ENCODE results near the gene TNFRSF6B.

The TNFRSF6B gene

DNA sequence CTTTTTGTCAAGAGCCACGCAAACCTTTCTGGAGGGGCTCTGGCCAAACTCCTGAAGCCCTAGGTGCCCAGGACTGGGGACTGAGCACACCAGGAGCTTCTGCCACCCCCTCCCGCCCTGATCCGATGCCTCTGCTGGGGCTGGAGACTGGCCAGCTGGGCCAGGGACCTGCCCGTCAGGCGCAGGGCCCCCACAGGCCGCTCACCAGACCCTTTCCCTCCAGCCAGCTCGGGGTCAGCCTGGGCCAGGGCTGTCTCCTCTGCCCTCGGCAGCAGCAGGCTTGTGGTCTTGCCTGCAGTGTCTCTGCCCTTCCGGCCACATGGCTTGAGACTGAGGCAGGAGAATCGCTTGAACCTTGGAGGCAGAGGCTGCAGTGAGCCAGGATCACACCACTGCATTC is 23.8 kb upstream of the TNFRSF6B start:
- no peak overlapping the region for H3K4me3 ChIP-seq (ENCODE audit: low read length)
- TF ChIP-seq ZNF274 (IDR thresholded peaks at IDR 0.05; ENCODE audit: low read depth, low read length) = no peak

DNA sequence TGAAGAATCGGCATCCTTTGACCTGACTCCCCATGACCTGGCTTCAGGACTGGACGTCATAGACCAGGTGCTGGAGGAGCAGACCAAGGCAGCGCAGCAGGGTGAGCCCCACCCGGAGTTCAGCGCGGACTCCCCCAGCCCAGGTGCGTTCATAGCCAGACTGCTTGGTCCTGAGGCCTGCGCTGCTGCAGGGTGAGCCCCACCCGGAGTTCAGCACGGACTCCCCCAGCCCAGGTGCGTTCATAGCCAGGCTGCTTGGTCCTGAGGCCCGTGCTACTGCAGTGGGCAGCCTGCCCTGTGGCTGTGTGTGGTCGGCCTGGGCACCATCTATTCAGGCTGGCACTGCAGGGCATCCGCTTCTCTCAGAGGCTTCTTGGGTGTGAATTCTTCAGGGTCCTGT is 22.5 kb upstream of the TNFRSF6B start:
- H3K4me3 ChIP-seq (ENCODE audit: low read length) = no peak overlapping the region
- no peak for TF ChIP-seq ZNF274 (IDR thresholded peaks at IDR 0.05; ENCODE audit: low read depth, low read length)

DNA sequence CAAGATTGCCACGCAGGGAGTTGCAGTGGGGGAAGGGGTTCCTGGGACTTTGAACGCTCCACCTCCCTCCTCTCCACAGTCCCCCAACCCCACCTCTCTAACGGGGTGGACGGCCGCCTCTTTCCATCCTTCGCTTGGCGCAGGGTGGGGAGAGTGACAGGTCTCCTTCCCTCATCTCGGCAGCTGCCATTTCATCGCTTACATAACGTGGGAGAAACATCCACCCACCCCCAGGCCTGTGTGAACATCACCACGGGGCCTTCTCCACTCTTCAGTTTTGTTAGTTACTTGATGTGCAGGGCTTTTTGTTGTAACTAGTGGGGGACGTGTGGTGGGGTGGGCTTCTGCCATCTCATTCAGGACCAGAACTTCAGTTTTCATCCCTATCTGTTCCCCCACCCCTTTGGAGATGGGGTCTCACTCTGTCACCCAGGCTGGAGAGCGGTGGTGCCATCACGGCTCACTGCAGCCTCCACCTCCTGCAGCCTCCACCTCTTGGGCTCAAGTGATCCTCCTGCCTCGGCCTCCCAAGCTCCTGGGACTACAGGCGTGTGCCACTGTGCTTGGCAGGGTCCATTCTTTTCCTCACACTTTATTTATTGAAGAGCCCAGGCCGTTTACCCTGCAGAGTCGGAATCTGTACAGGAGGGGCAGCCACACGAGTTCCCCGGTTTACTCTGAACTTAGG is 20.6 kb upstream of the TNFRSF6B start:
- no peak for TF ChIP-seq ZNF274 (IDR thresholded peaks at IDR 0.05; ENCODE audit: low read depth, low read length)

DNA sequence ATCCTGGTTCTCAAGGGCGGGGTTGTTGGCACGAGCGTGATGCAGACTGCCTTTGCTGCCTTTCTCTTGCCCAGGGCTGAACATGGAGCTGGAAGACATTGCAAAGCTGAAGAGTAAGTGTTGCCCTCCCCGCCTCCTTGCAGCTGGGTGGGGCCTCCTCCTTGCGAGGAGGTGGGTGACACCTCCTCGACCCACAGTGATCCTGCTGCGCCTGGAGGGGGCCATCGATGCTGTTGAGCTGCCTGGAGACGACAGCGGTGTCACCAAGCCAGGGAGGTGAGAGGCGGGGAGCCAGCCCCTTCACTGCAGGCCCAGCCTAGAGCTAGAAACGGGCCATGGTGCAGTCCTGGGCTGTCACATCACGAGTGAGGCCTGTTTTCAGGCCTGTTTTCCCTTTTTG is 18.4 kb upstream of the TNFRSF6B start:
- no peak overlapping the region for H3K4me3 ChIP-seq (ENCODE audit: low read length)
- no peak for TF ChIP-seq ZNF274 (IDR thresholded peaks at IDR 0.05; ENCODE audit: low read depth, low read length)

More for the DNA sequence above, 20.6 kb upstream of the TNFRSF6B start:
- no peak overlapping the region for H3K4me3 ChIP-seq (ENCODE audit: low read length)

DNA sequence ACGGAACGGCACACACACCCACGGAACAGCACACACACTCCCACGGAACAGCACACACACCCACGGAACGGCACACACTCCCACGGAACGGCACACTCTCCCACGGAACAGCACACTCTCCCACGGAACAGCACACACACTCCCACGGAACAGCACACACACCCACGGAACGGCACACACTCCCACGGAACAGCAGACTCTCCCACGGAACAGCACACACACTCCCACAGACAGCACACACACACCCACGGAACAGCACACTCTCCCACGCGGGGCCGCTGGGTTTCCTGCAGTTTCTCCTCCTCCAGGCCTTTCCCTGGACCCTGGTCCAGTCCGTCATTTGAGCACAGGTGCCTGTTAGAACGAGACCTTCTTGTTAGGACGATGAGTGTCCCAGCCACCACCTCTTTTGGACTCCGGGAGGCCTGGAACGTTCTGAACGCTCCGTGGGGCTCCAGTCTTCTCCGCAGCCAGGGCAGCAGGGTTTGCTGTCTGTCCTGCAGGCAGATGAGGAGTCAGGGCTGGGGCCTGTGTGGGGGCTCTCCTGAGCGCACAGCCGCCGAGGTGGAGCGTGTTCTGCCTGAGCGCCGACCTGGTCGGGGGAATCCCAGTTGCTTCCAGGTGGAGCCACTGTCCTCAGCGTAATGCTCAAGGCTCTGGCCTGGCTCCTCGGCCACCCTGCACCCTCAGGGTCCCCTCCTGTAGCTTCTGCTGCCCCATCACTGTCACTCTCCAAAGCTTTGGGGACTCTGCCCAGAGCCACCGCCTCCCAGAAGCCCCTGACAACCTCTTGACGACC is 17.6 kb upstream of the TNFRSF6B start:
- TF ChIP-seq ZNF274 (IDR thresholded peaks at IDR 0.05; ENCODE audit: low read depth, low read length) = no peak
- no peak overlapping the region for H3K4me3 ChIP-seq (ENCODE audit: low read length)

DNA sequence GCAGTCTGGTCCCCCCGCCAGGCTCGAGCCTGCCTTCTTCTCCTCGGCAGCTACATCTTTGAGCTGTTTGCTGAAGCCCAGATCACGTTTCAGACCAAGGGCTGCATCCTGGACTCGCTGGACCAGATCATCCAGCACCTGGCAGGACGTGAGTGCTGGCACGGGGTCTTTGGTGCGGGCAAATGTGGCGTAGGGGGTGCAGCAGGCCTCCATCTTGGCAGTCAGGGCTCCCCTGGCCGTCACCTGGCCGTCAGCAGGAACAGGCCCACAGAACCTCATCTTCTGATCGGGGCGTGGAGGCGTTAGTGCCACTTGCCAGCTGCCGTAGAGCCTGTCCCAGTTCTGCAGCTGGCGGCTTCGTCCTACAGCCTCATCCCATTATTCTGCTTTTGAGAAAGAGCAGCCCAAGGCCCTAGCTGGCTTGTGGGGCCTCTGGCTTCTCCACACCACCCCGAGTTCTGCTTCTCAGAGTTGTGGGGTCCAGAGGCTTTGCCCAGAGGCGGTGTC is 16.6 kb upstream of the TNFRSF6B start:
- H3K4me3 ChIP-seq (ENCODE audit: low read length) = no peak overlapping the region
- TF ChIP-seq ZNF274 (IDR thresholded peaks at IDR 0.05; ENCODE audit: low read depth, low read length) = no peak

DNA sequence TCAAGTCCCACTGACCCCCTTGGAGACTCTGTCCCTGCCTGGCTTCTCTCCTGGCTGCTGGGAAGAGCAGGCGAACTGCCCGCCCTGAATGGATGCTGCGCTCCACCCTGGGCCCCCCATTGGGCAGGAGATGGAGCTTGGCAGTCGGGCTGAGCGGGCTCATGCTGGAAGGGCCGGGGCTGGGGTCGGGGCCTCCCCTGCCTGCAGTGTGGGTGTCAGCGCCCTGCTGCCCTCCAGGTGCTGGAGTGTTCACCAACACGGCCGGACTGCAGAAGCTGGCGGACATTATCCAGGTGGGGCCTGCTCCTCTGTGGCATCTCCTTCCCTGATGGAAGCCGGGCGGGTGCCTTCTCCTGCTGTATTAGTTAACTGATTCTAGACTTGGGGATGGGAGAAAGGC is 16.0 kb upstream of the TNFRSF6B start:
- no peak overlapping the region for H3K4me3 ChIP-seq (ENCODE audit: low read length)
- no peak for TF ChIP-seq ZNF274 (IDR thresholded peaks at IDR 0.05; ENCODE audit: low read depth, low read length)

DNA sequence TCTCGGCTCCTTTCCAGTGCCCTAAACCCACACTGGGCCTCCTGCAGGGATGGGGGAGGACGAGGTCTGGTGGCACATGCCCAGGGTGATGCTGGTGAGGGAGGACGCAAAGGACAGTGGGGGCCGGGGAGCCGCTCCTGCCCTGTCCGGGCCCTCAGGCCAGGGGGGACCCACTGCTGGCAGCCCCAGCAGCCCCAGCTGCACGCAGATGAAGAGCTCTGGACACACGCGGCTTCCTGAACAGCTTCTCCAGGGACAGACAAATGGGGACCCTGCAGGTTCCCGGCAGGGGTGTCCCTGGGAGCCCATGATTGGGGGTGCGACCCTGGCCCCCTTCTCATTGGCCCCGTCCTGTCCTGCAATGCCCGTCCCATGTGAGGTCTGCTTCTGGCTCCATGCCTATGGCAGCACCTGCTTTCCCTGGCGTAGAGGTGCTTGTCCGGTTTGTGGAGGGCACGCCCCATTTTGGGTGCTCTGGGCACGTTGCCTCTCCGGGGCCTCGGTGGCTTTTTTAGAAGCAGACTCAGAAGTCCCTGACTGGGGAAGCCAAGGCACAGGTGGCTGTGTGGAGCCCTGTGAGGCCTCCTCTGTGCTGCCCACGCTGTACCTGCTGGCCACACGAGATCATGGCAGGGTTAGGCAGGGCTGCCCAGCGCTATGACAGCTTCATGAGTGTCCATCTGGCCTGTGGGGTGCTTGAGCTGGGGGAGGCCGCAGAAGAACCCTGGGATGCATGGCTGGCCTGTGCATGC is 15.4 kb upstream of the TNFRSF6B start:
- TF ChIP-seq ZNF274 (IDR thresholded peaks at IDR 0.05; ENCODE audit: low read depth, low read length) = no peak
- no peak overlapping the region for H3K4me3 ChIP-seq (ENCODE audit: low read length)

DNA sequence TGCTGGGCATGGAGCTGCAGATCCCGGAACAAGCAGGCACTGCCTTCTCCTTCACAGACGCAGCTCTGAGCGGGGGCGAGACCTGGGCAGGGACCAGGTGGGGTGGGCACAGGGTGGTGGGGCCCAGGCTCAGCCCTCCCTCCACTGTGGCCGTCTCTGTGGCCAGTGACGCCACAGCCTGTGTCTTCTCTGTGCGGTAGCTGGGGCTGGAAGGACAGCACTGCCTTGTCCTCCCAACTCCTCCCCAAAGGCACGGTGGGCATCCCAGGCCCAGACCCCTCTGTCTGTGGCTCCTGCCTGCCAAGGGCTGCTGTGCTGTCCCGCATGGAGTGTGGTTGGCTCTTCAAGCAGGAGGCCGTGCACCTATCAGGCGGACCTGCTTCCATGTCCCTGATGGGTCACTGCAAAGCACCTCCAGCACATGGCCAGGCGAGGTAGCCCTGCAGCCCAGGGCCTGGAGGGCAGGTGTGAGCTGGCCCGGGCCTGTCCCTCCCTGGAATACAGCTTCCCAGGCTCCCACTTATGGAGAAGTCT is 14.8 kb upstream of the TNFRSF6B start:
- no peak for TF ChIP-seq ZNF274 (IDR thresholded peaks at IDR 0.05; ENCODE audit: low read depth, low read length)

DNA sequence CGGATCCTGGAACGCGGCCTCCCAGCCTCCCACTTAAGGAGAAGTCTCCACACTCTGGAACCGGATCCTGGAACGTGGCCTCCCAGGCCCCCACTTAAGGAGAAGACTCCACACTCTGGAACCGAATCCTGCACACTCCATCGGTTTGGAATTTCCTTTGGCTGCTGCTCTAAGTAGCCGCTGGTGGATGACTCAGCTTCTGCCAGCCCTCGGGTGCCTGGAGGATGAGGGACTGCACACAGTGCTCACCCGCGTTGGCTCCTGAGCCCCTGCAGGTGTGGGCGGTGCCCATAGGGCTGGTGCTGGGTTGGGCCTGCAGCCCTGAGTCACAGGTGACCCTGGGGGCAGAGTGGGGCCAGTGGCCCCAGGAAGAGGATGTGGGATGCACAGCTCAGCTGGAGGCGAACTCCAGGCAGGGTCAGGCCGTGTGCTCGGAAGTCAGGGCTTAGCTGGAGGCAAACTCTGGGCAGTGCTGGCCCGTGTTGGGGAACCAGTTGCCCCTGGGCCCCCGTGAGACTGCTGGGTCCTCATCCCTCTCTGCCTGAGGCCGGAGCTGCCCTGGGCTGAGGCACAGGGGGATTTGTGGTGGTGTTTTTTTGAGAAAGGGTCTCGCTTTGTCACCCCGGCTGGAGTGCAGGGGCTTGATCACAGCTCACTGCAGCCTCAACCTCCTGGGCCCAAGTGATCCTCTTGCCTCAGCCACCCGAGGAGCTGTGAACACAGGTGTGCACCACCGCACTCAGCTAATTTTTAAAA is 13.9 kb upstream of the TNFRSF6B start:
- TF ChIP-seq ZNF274 (IDR thresholded peaks at IDR 0.05; ENCODE audit: low read depth, low read length) = no peak
- H3K4me3 ChIP-seq (ENCODE audit: low read length) = no peak overlapping the region

More for the DNA sequence above, 14.8 kb upstream of the TNFRSF6B start:
- H3K4me3 ChIP-seq (ENCODE audit: low read length) = no peak overlapping the region

DNA sequence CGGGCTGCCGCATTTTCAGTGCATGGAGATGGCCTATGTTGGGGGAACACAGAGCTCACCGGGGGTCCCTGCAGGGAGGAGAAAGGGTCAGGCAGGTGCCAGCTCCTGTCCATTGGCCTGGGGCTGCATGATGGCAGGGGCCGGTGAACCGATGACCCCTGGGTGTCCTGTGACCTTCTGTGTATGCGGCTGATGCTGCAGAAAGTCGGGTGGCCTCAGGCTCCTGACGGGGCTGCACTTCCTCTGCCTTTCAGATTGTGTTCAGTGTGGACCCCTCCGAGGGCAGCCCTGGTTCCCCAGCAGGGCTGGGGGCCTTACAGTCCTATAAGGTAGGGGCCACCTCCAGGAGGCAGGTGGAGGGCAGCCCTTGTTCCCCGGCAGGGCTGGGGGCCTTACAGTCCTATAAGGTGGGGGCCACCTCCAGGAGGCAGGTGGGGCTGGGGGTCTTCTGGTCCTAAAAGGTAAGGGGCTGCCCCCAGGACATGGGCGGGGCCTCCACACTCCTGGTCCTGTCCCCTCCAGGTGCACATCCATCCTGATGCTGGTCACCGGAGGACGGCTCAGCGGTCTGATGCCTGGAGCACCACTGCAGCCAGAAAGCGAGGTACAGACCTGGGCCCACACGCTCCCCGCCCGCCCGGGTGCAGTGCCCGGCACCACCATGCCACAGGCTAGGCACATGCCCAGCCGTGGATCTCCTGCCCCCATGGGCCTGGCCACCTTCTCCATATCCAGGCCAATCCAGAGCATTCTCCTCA is 11.0 kb upstream of the TNFRSF6B start:
- no peak overlapping the region for H3K4me3 ChIP-seq (ENCODE audit: low read length)
- no peak for TF ChIP-seq ZNF274 (IDR thresholded peaks at IDR 0.05; ENCODE audit: low read depth, low read length)

DNA sequence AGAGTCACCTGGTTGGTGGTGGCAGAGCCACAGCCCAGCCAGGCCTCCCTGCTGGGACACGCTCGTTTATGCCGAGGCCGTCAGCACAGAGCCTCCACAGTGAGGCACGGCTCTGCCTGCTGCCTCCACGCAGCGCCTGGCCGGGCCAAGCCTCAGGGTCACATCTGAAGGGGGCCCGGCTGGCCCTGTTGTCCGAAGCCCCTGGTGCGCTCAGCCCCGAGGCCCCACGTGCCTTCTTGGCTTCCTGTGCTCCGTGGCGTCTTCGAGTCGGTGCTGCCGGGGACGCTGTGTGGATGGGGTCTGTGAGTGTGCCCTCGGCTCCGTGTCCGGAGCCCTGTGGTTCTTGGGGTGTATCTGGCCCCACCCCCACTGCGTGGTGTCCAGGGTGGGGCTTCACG is 10.4 kb upstream of the TNFRSF6B start:
- H3K4me3 ChIP-seq (ENCODE audit: low read length) = no peak overlapping the region
- no peak for TF ChIP-seq ZNF274 (IDR thresholded peaks at IDR 0.05; ENCODE audit: low read depth, low read length)

Data from GM08714 (cell line).